Germinal center (tissue), 1 donor: Measurements from ENCODE around the gene ZNF737.
"Not testable (repeated sequence)": the region's sequence is repeated elsewhere in the genome, so short reads cannot be mapped to it uniquely, and the experiment has no call there.

Experiments used
- DNase-seq: peaks from one replicate; pipeline ENCODE4 v3.0.0; 2012; ENCODE audit warnings: mixed read lengths, low spot score

The ZNF737 gene

GRCh38 chr19:20565321-20566018 is at the start of gene ZNF737:
ZNF737 (minus strand) TSS chr19:20565781; CDS start chr19:20565640, 141 bp downstream.
- peak; percentile 95 for DNase-seq

DNA sequence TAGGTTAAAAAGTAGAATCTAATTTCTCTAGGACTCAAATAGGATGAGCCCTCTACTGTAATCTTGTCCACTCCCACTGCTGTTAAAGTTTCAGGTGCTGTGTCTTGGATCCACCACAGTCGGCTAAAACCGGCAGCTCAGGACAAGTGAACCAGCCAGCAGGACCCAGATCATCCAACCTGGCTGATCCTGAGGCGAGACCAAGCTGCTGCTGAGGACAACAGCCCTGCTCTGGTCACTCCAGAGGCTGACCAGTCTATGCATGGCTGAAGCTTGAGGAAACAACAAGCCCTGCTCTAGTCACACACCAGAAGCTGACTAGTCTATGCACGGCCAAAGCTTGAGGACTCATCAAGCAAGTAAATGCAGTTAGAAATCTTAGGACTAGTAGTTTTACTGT is 49.4 kb upstream of the ZNF737 start:
- DNase-seq, result not testable (repeated sequence)

- DNase-seq, result no peak
Observed at GRCh38 chr19:20612711-20613316, 47.2 kb upstream of the ZNF737 start.

- no peak for DNase-seq
Observed at GRCh38 chr19:20611866-20612265, 46.3 kb upstream of the ZNF737 start.

DNA sequence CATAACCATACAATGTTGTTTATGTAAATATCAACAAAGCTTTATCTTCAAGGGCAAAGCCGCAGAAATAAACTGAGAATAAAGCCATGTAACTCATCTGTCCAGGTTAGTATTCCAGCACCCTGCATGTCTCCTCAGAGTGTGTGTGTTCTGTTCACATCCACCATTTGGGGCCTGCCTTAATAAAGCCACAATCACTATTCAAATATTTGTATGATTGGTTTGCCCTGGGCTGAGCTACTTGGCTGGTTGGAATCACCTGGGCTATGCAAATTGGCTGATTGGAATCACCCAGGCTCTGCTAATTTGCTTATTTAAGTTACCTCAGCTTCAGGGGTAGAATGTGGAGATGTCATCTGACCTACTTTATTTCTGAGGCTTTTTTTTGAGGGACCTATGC is 42.4 kb upstream of the ZNF737 start:
- no peak for DNase-seq

DNA sequence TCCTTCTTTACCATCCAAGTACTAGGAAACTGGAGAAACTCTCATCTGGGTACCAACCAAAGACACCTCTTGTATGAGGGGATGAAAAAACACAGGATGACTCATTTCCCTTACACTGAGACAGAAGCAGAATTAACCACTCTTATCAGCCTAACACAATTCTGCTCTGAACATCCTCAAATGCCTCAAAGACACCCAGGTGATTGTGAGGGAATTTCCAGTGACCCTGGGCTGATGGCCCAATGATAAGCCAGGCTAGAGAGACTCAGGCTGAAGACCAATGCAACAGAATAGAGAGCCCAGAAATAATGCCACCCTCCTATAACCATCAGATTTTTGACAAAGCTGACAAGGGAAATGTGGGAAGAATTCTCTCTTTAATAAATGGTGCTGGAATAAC is 7.0 kb downstream of the ZNF737 start:
- DNase-seq, result no peak

DNA sequence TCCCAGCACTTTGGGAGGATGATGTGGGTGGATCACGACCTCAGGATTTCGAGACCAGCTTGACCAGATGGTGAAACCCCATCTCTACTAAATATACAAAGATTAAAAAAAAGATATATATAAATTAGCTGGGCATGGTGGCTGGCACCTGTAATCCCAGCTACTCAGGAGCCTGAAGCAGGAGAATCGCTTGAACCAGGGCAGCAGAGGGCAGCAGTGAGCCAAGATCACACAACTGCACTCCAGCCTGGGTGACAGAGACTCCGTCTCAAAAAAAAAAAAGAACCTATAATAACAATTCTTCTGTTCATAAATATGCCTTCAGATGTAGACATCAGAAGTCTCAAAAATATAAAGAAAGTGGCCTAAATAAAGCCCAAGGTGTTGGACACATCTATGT is 7.6 kb downstream of the ZNF737 start:
- DNase-seq, result no peak

- DNase-seq, result not testable (repeated sequence)
Observed at GRCh38 chr19:20544667-20545333, 20.8 kb downstream of the ZNF737 start.

GRCh38 chr19:20530303-20530702 is 35.3 kb downstream of the ZNF737 start:
- DNase-seq, result not testable (repeated sequence)

DNA sequence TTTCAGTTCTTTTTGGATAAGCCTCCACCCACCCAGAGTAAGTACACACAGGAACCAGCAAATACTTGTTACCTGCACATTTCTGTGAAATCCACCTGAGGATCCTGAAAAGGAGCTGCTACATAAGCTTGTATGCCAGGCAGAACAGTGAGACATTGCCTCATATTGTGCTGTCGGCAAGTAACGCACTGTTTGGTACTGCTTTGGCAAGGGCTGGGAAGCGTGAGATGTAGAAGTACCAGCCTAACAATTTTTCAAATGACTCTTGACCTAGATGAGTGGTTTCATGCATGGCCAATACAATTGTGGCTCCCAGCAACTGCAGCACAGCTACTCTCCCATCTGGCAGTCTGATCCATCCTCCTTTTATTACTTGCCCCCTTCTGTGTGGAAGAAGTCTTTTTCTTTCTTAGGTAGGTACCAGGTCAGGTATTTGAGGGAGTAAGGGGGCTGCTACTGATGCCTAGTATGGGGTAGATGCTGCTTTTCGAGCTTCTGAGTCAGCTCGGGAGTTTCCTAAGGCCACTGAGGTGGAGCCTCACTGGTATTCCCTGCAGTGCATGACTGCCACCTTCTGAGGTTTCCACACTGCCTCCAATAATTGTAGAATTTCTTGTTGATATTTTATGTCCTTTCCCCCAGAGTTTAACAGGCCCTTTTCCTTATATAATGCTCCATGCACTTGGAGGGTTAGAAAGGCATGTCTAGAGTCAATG is 52.2 kb downstream of the ZNF737 start:
- no peak for DNase-seq

DNA sequence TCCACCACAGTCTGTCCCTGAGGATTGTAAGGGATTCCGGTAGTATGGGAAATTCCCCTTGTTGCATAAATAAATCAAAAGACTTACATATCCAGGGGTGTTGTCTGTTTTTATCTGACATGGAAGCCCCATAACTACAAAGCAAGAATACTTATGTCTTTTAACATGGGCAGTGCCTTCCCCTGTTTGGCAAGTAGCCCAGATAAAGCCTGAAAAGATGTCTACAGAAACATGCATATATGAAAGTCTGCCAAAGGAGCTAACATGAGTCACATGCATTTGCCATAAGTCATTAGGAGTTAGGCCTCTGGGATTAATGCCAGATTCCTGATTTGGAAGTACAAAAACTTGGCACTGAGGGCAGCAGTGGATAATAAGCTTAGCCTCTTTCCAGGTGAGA is 62.1 kb downstream of the ZNF737 start:
- DNase-seq, result no peak
